Measurements from ENCODE around the gene FAF1. TPM values are rescaled to one million over a fixed set of nuclear protein-coding genes. Genes with fewer than 3 reads are reported as not detected.

Gene FAF1
- total RNA-seq, 1 experiment from 2014 or later: 109 TPM

GRCh38 chr1:50993645-50994044 is 33.6 kb upstream of the FAF1 start:
- Histone ChIP-seq H3K4me1 (ENCODE audit: insufficient read depth, low read length, poor library complexity, severe bottlenecking) (no peaks in the 10 kb centered on the region), H3K9me3 (ENCODE audit: low read depth, low read length, poor library complexity, severe bottlenecking) (no peaks in the 10 kb centered on the region), H3K36me3 (ENCODE audit: insufficient read depth, low read length, poor library complexity, severe bottlenecking) (no peaks in the 10 kb centered on the region), H3K4me3 (ENCODE audit: low read depth, low read length, poor library complexity, severe bottlenecking) (no peak overlapping the region), H3K27ac (ENCODE audit: low read depth, low read length, poor library complexity, severe bottlenecking) (no peak overlapping the region), H3K27me3 (replicated peaks; ENCODE audit: insufficient read depth, low read depth, low read length, poor library complexity) (no peaks in the 10 kb centered on the region)
- BruUV-seq (replicated peaks): no TSS peak
- intact Hi-C loops (cut with micrococcal nuclease; ENCODE audit: unreplicated experiment): no loop called here
- no peak for DNase-seq (ENCODE audit: low spot score)
- CTCF ChIA-PET: no interaction called here
- POLR2A ChIA-PET (ENCODE audit: low non-redundant PET): no interaction called here
- no peak for TF ChIP-seq CTCF (conservative IDR thresholded peaks at IDR 0.05; ENCODE audit: low read depth, low read length)
- no peak for TF ChIP-seq EZH2 (IDR thresholded peaks at IDR 0.05; ENCODE audit: borderline replicate concordance, low read depth, low read length, poor library complexity, severe bottlenecking)

- BruUV-seq (replicated peaks): no TSS peak
- intact Hi-C loops (cut with micrococcal nuclease; ENCODE audit: unreplicated experiment): no loop called here
- Histone ChIP-seq H3K27ac (ENCODE audit: low read depth, low read length, poor library complexity, severe bottlenecking) (no peak overlapping the region), H3K9me3 (ENCODE audit: low read depth, low read length, poor library complexity, severe bottlenecking) (no peaks in the 10 kb centered on the region), H3K4me3 (ENCODE audit: low read depth, low read length, poor library complexity, severe bottlenecking) (no peak overlapping the region), H3K36me3 (ENCODE audit: insufficient read depth, low read length, poor library complexity, severe bottlenecking) (no peaks in the 10 kb centered on the region), H3K27me3 (replicated peaks; ENCODE audit: insufficient read depth, low read depth, low read length, poor library complexity) (no peaks in the 10 kb centered on the region), H3K4me1 (ENCODE audit: insufficient read depth, low read length, poor library complexity, severe bottlenecking) (no peaks in the 10 kb centered on the region)
- POLR2A ChIA-PET (ENCODE audit: low non-redundant PET): no interaction called here
- no peak for DNase-seq (ENCODE audit: low spot score)
- no peak for TF ChIP-seq CTCF (conservative IDR thresholded peaks at IDR 0.05; ENCODE audit: low read depth, low read length)
- no peak for TF ChIP-seq EZH2 (IDR thresholded peaks at IDR 0.05; ENCODE audit: borderline replicate concordance, low read depth, low read length, poor library complexity, severe bottlenecking)
- CTCF ChIA-PET: no interaction called here
Observed at GRCh38 chr1:50992532-50993318, 32.7 kb upstream of the FAF1 start.

GRCh38 chr1:50989694-50990093 is 29.6 kb upstream of the FAF1 start:
- no peaks in the 10 kb centered on the region for H3K9me3 ChIP-seq (ENCODE audit: low read depth, low read length, poor library complexity, severe bottlenecking)
- H3K36me3 ChIP-seq (ENCODE audit: insufficient read depth, low read length, poor library complexity, severe bottlenecking): no peaks in the 10 kb centered on the region
- no peak for TF ChIP-seq CTCF (conservative IDR thresholded peaks at IDR 0.05; ENCODE audit: low read depth, low read length)
- no peak for TF ChIP-seq EZH2 (IDR thresholded peaks at IDR 0.05; ENCODE audit: borderline replicate concordance, low read depth, low read length, poor library complexity, severe bottlenecking)
- DNase-seq (ENCODE audit: low spot score): no peak
- POLR2A ChIA-PET (ENCODE audit: low non-redundant PET): no interaction called here
- H3K4me1 ChIP-seq (ENCODE audit: insufficient read depth, low read length, poor library complexity, severe bottlenecking): no peaks in the 10 kb centered on the region
- intact Hi-C loops (cut with micrococcal nuclease; ENCODE audit: unreplicated experiment): no loop called here
- H3K4me3 ChIP-seq (ENCODE audit: low read depth, low read length, poor library complexity, severe bottlenecking): no peak overlapping the region
- H3K27me3 ChIP-seq (replicated peaks; ENCODE audit: insufficient read depth, low read depth, low read length, poor library complexity): no peaks in the 10 kb centered on the region
- H3K27ac ChIP-seq (ENCODE audit: low read depth, low read length, poor library complexity, severe bottlenecking): no peak overlapping the region
- BruUV-seq (replicated peaks): no TSS peak
- CTCF ChIA-PET: no interaction called here
